ENCODE results near the gene ZSCAN25.
A peak's percentile ranks its signal among the peaks of the same experiment; 100 is the strongest.
"Not testable (repeated sequence)": the region's sequence is repeated elsewhere in the genome, so short reads cannot be mapped to it uniquely, and the experiment has no call there.

The ZSCAN25 gene

DNA sequence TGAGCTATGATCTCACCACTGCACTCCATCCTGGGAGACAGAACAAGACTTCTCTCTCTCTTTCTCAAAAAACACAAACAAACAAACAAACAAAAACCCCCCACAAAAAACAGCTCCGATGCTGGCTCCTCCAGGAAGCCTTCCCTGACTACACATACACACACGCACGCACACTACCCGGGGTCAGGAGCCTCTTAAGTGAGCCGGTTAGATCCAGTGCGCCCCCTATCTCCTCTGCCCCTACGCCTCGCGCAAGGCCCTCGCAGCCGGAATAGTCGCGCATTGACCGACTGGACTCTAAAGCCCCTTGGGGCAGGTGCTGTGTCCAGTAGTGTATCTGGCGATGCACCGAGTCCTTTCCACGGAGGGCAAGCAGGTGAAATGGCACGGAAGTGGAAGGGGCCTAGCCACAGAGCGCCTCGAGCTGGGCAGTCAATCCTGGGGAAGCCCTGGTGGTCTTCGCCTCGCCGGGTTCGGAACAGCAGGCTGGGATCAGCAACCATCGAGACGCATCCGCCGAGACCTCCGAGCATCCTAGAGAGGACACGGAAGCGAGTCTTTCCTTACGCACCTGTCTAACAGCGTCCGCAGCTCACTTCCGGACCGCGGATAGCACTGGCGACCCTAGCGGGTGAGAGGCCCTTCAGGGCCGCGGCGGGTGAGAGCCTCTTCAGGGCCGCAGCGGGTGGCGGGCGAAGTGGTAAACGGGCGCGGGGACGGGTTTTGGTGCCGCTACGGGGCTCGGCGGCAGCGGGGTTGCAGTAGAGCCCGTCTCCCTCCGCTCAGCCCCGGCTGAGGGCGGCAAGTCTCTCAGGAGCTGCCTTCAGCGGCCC lies at the start of gene ZSCAN25:
Gene ZSCAN25 (plus strand): TSS at position 588 of the 833 bp plus-strand sequence. CDS start 2,661 bp downstream, outside the sequence.
- peak; percentile 84 for DNase-seq

DNA sequence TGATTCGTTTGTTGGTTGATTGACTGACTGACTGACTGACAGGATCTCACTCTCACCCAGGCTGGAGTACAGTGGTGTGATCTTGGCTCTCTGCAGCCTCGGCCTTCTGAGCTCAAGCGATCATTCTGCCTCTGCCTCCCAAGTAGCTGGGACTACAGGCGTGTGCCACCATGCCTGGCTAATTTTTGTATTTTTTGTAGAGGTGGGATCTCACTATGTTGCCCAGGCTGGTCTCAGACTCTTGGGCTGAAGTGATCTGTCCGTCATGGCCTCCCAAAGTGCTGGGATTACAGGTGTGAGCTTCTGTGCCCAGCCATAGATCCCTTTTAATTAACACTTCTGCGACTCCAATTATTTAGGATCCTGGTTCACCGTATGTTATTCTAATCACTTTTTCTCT lies 48.0 kb upstream of the ZSCAN25 start:
- DNase-seq: not testable (repeated sequence)

DNA sequence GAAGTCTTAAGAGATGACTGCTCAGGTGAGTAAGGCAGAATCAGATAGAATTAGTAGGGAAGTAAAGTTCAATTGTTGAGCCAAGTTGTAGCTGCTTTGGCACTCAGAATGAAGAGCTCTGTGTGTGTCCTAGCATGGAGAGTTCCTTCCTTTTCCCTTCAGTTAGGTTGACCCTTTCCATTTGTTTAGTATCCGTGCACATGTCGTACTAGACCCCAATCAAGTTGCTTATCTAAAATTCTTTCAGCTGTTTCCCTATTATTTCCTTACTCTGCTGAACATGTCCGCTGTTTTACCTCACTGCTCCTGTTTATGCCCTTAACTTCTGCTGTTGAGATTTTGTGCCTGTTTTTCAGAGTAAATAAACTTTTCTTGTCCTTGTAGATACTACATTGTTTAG lies 45.0 kb upstream of the ZSCAN25 start:
- no peak for DNase-seq

DNA sequence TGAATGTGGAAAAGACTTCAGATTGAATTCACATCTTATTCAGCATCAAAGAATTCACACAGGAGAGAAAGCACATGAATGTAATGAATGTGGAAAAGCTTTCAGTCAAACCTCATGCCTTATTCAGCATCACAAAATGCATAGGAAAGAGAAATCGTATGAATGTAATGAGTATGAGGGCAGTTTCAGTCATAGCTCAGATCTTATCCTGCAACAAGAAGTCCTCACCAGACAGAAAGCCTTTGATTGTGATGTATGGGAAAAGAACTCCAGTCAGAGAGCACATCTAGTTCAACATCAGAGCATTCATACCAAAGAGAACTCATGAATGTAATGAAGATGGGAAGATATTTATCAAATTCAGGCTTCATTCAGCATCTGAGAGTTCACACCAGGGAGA lies 43.5 kb upstream of the ZSCAN25 start:
- DNase-seq: no peak

DNA sequence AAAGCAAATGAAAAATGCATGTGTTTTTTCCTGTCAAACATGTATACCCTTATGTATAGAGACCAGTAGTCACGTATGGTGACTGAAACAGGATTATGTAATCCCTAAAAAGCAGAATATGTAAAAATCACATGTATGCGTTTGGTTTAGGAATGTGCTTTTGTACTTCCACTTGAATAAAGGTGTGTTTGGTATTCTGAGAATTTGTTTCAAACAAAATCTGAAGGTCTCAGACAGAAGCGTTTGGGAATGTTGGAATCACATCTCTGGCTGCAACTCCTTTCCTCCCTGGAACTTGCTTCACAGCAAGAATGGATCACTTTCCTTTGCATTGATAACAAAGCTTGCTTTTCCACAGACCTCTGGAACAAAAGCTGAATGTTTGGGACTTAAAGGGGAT lies 40.5 kb upstream of the ZSCAN25 start:
- DNase-seq: no peak

DNA sequence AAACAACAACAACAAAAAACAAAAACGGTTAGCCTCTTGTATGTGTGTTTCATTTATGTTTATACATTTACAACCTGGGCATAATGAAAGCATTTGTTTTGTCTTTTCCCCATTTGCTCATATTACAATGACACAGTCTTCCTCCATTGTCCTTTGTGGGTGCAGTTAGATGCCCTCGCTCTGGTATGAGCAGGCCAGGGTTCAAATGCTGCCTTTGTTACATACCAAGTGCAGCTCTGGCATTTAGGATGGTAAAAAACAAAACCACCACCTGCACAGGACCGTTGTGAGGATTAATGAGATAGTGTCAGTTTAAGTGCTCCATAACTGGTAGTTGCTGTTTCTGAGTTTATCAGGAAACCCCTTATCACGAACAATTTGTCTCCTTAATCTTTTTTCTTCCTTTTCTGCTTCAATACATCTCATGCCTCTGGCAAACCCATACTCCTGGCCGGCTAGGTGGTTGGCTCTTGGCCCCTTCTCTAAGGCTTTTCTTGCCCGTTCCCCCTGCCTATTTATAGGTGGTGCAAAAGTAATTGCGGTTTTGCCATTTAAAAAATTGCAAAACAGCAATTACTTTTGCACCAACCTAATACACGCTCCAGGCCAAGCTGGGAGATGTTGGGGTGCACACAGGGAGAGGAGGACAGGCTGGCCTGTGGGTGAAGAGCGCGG lies 37.3 kb upstream of the ZSCAN25 start:
- DNase-seq: no peak

DNA sequence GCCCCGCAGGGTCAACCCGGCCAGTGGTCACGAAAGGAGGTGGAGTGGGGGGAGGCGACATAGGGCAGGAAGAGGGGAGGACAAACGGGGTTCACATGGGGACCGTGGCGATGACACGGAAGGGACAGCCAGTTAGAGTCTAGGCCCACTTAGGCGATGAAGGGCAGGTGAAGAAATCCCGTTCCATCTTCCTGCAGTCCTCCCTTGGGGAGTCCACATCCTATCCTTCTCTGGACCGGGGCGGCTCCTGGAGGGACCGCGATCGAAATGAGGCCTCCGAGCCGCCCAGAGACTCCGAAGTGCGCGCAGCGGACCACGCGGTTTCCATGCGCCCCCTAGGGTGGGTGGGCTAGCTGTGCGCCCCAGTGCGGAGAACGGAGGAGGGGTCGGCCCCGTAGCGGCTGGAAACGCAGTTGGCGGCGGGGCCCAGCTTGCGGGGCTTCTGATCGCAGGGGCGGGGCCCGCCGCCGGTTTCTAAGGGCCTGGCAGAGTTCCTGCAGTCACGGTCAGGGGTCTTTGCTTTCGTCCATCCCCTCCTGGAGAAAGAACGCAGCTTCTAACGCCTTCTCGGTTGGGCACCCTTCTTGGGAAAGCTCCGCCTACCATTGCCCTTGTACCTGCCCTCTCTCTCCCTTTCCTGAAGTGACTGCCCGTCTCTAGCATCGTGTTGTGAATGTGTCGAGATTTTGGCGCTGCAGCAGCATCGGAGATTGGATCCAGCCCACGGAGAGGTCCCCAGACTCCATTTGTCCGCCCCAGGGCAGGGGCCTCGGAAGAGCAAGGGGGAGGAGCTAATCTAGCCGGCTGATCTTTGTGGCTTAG lies 36.6 kb upstream of the ZSCAN25 start:
- peak; percentile 68 for DNase-seq

DNA sequence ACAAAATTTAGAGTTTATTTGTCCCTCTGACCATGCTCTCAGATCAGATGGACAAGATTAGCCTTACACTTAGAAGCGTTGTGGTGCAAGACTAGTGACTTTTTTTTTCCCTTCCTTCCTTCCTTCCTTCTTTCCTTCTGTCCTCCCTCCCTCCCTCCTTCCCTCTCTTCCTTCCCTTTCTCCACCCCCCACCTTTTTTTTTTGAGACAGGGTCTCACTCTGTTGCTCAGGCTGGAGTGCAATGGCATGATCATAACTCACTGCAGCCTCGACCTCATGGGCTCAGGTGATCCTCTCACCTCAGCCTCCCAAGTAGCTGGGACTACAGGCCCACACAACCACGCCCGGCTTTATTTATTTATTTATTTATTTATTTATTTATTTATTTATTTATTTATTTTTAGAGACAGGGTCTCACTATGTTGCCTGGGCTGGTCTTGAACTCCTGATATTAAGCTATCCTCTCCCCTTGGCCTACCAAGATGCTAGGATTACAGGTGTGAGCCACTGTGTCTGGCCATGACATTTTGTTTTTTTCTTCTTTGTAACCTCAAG lies 35.9 kb upstream of the ZSCAN25 start:
- DNase-seq: not testable (repeated sequence)

DNA sequence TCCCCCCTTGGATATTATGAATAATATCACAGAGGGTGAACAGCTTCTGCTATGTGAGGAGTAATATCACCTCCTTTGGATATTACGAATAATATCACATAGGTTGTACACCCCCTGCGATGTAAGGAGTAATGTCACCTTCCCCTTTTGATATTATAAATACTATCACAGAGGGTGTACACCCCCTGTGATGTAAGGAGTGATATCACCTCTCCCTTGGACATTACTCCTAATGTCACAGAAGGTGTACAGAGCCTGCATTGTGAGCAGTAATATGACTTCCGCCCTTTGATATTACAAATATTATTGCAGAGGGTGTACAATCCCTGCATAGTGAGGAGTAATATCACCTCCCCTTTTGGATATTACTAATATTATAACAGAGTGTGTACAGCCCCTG lies 27.9 kb upstream of the ZSCAN25 start:
- DNase-seq: no peak

DNA sequence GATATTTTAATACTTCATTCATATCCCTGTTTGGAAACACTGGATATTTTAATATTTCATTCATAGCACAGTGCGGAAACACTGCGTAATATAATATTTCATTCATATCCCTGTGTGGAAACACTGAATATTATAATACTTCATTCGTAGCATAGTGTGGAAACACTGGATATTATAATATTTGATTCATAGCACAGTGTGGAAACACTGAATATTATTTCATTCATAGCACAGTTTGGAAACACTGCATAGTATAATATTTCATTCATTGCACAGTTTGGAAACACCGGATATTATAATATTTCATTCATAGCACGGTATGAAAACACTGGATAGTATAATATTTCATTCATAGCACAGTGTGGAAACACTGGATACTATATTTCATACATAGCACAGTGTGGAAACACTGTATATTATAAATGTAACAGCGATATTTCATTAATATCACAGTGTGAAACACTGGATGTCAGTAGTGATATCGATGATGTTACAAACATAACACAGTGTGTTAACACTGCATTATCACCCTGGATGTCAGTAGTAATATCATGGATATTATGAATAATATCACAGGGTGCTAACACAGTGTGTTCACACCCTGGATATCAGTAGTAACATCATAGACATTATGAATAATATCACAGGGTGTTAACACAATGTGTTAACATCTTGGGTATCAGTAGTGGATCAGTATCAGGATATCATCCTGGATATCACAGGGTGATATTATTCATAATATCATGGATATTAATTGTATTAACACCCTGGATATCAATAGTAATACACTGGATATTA lies 21.6 kb upstream of the ZSCAN25 start:
- DNase-seq: no peak

DNA sequence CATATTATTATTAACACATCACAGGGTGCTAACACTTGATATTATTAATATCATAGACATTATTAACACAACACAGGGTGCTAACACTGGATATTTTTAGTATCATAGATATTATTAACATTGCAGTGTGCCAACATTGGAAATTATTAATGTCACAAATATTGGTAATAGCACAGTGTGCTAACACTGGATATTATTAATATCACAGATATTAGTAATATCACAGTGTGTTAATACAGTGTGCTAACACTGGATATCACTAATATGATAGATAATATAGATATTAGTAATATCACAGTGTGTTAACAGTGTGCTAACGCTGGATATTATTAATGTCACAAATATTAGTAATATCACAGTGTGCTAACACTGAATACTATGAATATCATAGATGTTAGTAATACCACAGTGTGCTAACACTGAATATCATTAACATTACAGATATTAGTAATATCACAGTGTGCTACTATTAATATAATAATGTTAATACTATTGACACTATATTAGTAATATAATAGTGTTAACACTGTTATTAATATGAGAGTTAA lies 20.3 kb upstream of the ZSCAN25 start:
- no peak for DNase-seq

DNA sequence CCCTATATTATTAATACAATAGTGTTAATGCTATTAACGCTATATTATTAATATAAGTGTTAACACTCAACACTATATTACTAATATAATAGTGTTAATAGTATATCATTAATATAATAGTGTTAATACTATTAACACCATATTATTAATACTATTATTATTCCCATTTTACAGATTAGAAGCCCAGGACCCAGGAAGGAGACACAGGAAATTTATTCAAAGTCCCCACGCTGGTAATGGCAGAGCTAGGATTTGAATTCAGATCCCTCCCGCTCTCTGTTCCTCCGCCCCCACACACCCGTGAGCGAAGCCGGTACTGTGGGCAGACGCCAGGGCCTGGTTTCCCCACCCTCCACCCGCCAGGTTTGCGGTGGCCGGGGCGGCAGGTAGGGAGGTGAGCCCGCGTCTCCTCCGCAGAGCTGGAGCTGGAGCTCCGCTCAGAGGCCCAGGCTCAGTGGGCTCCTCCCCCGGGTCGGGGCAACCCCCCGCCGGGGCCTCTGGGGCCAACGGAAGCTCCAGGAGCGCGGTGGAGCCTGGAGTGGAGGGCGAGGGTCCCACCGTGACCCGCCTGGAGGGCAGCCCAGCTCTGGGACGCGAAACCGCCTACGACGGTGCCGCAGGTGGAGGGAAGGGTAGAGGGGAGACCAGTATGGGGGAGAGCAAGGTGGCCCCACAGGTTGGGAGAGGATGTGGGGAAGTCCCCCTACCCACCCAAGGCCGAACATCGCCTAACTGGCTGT lies 18.8 kb upstream of the ZSCAN25 start, which contains the start of gene TMEM225B:
Gene TMEM225B (plus strand): TSS at position 506 of the 740 bp plus-strand sequence. CDS start 6,122 bp downstream, outside the sequence.
- DNase-seq: no peak

DNA sequence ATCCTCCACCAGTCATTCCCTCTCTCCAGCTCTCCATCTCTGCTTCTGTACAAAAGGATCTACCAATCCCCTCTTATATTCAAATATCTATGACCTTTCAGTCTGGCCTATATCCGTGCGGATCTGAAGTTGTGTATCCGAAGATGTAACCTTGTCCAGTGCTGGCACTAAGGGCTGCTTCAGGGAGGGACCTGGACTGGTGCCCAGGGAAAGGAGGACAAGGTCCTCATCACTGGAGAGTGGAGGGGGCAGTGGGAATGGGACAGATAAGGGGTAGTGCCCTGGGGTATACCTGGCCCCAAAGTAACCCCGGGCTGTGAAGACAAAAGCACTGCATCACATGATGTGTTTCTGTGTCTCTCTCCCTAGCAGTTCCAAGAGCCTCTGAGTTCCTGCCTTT lies 16.9 kb upstream of the ZSCAN25 start:
- DNase-seq: no peak

DNA sequence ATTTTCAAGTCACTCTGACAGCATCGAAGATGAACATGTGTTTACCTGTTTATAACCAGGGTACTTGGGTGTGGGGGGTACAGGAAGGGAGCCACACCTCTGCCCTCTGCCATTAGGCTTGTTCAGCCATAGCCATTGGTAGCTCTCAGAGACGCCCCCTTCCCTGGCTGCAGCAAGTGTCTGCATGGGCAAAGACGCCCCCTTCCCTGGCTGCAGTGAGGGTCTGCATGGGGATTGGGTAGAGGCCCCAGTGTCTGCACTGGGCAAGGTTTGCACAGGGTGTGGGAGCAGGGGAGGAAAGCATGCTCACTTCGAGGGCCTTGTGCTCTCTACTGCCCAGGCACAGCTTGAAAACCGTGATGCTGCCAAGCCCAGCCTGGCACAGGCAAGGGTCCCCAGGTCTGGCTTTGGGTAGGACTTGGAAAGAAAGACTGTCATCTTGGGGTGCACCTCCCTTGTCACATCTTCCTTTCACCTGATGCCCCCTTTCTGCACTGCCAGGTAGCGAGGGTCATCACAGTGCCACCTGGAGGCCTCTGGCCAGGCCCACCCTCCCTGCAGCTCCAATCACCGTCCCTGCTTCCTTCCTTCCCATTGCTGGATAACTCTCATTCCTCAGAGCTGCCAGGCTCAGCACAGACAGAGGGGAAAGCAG lies 15.0 kb upstream of the ZSCAN25 start:
- no peak for DNase-seq

DNA sequence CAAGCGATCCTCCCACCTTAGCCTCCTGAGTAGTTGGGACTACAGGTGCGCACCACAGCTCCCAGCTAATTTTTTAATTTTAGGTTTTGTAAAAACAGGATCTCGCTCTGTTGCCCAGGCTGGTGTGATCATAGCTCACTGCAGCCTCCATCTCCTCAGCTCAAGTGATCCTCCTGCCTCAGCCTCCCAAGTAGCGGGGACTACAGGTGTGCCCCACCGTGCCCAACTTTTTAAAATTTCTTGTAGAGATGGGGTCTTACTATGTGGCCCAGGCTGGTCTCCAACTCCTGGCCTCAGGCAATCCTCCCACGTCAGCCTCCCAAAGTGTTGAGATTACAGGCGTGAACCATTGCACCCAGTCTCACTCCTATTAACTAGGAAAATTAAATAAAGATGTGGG lies 11.2 kb upstream of the ZSCAN25 start:
- DNase-seq: no peak

DNA sequence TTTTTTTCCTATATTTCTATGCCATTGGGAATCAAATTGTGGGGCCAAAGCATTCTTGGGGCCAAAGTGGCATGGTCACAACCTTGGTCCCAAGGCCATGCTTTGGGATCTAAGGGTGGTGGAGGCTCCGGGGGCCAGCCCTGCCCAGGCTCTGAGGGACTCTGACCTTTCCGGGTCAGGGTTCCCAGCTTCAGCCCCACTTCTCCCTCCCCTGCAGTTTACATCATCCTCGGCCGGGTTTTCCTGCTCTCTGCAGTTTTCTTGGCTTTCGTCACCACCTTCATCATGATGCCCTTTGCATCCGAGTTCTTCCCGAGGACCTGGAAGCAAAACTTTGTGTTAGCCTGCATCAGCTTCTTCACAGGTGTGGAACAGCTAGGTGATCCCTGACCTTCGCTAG lies 10.2 kb upstream of the ZSCAN25 start:
- no peak for DNase-seq

DNA sequence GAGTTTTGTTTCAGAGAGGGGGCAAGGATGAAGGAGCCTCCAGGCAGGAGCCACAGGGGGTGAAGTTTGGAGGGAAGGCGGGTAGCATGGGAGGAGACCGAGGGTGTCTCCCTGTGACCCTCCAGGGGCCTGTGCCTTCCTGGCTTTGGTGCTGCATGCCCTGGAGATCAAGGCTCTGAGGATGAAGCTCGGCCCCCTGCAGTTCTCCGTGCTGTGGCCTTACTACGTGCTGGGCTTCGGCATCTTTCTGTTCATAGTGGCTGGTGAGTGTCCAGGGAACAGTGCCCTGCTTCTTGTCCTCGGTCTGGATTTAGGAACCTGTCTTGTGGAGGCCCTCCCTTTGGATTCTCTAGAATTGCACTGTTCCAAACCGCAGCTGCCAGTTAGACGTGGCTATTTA lies 9.2 kb upstream of the ZSCAN25 start:
- DNase-seq: no peak

DNA sequence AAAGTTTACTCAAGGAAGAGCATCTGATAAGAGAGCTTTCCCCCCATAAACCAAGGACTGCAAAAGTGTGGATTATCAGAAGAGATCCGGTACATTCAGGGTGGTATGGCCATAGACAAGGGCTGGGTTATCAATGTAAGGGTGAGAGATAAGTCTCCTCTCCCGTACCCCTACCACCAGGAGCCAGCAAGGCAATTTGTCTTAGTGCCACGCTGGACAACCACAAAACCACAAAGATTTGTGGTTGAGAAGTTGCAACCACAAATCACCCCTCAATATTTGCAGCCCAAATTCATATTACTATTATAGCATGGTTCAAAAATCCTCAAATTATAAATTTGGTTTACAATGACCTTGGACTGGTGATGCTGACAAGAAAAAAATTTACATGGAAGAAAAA lies 2.3 kb upstream of the ZSCAN25 start:
- no peak for DNase-seq

DNA sequence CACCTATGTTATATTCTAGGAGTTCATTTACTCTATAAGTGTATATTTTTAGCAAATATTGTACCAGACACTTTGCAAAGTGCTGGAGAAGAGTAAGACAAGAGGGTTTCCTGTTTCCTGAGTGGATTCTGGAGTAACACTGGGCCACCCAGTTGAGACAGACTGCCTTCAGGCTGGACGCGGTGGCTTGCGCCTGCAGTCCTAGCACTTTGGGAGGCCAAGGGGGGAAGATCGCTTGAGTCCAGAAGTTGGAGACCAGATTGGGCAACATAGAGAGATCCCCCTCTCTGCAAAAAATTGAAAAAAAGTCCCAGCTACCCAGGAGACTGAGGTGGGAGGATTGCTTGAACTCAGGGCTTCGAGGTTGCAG lies 772 bp upstream of the ZSCAN25 start:
- DNase-seq: no peak

DNA sequence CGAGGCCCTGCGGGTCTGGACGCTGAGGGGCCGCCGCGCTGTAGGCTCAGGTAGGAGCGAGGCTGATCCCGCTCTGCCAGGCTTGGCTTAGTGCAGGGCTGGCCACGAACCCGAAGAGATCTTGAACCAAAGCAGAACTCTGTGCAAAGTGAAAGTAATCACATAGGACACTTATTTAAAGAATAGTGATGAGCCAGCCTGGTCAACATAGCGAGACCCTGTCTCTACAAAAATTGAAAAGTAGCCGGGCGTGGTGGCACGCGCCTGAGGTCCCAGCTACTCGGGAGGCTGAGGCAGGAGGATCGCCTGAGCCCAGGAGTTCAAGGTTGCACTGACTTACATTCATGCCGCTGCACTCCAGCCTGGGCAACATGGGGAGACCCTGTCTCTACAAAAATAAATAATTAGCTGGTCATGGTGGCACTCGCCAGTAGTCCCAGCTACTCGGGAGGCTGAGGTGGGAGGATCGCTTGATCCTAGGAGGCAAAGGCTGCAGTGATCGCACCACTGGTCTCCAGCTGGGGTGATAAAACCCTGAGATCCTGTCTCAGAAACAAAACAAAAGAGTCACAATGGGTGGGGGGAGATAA lies 541 bp downstream of the ZSCAN25 start:
- DNase-seq: no peak
